ENCODE results near the gene FBXO31. TPM values are rescaled to one million over a fixed set of nuclear protein-coding genes. Genes with fewer than 3 reads are reported as not detected.
A peak's percentile ranks its signal among the peaks of the same experiment; 100 is the strongest.

The FBXO31 gene
- total and polyA plus RNA-seq, 9 of the 15 experiments (the other 6 are each of a cell fraction or from before 2014, with no cell fraction given): 0.18 to 33.3 (median 10.9) TPM

DNA sequence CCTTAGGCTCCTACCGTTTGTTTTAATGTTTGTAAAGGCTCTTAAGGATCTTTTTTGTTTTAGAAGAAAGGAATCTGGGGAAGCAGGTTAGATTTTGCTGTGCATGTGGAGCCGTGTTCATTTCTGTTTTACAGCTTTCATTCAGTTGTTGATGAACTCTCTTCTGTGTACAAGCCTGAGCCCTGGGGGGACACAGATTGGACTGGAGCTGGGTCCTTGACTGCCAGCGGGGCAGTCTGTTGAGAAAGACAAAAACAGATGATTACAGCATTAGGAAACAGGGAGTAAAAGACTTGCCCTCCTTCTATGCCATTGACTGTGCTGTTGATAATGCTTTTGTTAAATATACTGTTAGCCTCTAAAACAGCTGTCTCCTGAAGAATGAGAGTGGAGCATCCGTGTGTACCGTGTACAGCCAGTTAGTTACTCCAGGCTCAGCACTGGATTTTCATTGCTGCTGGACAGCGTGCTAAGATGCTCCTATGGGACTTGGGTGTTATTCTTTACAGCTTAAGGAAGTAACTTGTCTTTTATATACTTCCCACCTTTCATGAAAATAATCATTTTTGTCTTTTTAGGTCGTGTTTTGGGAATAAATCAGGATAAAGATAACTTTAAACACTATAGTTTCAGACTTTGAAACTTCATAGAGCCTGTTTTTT lies 11.7 kb upstream of the FBXO31 start (continued):
- TF ChIP-seq ZNF12 (CRISPR knock-in tag; IDR thresholded peaks at IDR 0.05): no peak
- TF ChIP-seq CBX8 (IDR thresholded peaks at IDR 0.05; ENCODE audit: borderline replicate concordance, extremely low read depth, low read depth, low read length, poor library complexity, severe bottlenecking): no peak
- TF ChIP-seq, protein P1, sequence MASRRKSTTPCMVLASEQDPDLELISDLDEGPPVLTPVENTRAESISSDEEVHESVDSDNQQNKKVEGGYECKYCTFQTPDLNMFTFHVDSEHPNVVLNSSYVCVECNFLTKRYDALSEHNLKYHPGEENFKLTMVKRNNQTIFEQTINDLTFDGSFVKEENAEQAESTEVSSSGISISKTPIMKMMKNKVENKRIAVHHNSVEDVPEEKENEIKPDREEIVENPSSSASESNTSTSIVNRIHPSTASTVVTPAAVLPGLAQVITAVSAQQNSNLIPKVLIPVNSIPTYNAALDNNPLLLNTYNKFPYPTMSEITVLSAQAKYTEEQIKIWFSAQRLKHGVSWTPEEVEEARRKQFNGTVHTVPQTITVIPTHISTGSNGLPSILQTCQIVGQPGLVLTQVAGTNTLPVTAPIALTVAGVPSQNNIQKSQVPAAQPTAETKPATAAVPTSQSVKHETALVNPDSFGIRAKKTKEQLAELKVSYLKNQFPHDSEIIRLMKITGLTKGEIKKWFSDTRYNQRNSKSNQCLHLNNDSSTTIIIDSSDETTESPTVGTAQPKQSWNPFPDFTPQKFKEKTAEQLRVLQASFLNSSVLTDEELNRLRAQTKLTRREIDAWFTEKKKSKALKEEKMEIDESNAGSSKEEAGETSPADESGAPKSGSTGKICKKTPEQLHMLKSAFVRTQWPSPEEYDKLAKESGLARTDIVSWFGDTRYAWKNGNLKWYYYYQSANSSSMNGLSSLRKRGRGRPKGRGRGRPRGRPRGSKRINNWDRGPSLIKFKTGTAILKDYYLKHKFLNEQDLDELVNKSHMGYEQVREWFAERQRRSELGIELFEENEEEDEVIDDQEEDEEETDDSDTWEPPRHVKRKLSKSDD (conservative IDR thresholded peaks at IDR 0.05; ENCODE audit: low read length): no peak
- TF ChIP-seq, protein P2, sequence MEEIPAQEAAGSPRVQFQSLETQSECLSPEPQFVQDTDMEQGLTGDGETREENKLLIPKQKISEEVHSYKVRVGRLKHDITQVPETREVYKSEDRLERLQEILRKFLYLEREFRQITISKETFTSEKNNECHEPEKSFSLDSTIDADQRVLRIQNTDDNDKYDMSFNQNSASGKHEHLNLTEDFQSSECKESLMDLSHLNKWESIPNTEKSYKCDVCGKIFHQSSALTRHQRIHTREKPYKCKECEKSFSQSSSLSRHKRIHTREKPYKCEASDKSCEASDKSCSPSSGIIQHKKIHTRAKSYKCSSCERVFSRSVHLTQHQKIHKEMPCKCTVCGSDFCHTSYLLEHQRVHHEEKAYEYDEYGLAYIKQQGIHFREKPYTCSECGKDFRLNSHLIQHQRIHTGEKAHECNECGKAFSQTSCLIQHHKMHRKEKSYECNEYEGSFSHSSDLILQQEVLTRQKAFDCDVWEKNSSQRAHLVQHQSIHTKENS (CRISPR knock-in tag; IDR thresholded peaks at IDR 0.05): no peak
- peak; percentile 57; the same call in 1 of the 2 replicates for TF ChIP-seq SP1 (CRISPR knock-in tag; IDR thresholded peaks at IDR 0.05)
- TF ChIP-seq, protein P3, sequence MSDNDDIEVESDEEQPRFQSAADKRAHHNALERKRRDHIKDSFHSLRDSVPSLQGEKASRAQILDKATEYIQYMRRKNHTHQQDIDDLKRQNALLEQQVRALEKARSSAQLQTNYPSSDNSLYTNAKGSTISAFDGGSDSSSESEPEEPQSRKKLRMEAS (CRISPR knock-in tag; IDR thresholded peaks at IDR 0.05): no peak
- TF ChIP-seq TARDBP (IDR thresholded peaks at IDR 0.05): no peak
- TF ChIP-seq, protein P4, sequence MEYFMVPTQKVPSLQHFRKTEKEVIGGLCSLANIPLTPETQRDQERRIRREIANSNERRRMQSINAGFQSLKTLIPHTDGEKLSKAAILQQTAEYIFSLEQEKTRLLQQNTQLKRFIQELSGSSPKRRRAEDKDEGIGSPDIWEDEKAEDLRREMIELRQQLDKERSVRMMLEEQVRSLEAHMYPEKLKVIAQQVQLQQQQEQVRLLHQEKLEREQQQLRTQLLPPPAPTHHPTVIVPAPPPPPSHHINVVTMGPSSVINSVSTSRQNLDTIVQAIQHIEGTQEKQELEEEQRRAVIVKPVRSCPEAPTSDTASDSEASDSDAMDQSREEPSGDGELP (CRISPR knock-in tag; IDR thresholded peaks at IDR 0.05; ENCODE audit: borderline replicate concordance): no peak; the same call in 1 of the 2 replicates
- no peak for TF ChIP-seq CHD4 (IDR thresholded peaks at IDR 0.05; ENCODE audit: insufficient read depth, insufficient replicate concordance, low read depth, low read length, poor library complexity, severe bottlenecking)

Data from K562 (cell line).